Measurements from ENCODE around the gene CUTA.

CUTA gene

DNA sequence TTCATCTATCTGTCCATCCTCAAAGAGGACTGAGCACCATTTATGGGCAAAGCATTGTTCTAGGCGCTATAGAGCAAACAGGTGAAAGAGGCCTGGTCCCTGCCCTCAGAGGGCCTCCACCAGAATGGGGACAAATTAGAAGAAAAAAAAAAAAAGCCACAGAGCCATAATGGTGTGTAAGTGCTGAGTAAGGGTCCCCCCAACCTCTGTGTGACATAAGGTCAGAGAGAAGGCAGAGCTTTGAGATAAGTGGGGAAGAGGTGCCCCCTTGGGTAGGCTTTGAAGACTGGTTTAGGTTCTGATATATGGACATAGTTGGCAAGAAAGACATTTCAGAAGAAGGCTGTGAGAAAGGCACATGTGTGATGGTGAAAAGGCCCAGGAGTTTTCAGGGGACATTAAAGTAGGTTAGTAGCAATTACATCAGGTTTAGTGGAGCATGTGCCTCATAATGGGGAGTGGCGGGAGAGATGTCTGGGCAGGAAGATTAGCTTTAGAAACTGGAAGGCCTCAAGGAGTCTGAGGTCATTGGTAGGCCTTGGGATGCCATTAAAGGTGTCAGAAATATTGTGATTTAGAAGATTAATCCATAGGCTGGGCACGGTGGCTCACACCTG, 21.2 kb upstream of the CUTA start:
- DNase-seq = no peak

DNA sequence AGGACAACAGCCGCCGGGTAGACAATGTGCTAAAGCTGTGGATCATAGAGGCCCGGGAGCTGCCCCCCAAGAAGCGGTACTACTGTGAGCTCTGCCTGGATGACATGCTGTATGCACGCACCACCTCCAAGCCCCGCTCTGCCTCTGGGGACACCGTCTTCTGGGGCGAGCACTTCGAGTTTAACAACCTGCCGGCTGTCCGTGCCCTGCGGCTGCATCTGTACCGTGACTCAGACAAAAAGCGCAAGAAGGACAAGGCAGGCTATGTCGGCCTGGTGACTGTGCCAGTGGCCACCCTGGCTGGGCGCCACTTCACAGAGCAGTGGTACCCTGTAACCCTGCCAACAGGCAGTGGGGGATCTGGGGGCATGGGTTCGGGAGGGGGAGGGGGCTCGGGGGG, 19.8 kb upstream of the CUTA start:
- no peak for DNase-seq

DNA sequence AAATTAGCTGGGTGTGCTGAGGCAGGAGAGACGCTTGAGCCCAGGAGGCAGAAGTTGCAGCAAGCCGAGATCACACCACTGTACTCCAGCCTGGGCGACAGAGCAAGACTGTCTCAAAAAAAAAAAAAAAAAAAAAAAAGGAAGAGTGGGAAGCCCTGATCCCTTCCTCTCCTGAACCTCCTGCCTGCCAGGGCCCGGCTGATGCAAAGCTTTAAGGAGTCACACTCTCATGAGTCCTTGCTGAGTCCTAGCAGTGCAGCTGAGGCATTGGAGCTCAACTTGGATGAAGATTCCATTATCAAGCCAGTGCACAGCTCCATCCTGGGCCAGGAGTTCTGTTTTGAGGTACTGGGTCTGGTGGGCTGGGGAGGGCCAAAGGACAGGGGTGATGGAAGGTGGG, 17.1 kb upstream of the CUTA start:
- no peak for DNase-seq

DNA sequence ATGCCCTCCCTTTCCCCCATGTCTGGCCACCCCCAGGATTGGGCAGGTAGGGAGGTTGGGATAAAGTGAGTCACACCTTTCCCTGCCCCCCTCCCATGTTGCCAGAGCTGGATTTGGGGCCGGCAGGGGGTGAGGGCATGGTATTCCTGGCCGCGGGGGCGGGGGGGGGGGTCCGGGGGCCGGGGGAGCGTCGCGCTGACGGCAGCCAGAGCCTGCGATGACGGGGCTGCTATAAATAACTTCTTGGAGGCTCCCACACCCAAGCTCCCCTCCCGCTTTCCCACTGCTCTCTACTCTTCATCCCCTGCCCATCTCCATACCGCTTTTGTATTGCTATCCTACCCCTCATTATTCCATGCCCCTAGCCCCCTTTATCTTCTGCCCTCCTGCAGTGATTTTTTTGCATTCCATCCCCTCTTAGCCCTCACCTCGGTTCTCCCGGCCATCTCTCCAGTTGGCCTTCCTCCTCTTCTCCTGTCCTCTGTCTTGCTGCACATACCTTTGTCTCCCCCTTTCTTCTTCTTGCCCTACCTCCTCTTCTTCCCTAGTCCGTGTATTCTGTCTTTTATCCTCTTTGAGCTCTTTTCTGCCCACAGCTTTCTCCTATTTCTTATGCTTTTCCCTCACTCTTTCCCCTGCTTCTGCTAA, 15.8 kb upstream of the CUTA start:
- DNase-seq = no peak

DNA sequence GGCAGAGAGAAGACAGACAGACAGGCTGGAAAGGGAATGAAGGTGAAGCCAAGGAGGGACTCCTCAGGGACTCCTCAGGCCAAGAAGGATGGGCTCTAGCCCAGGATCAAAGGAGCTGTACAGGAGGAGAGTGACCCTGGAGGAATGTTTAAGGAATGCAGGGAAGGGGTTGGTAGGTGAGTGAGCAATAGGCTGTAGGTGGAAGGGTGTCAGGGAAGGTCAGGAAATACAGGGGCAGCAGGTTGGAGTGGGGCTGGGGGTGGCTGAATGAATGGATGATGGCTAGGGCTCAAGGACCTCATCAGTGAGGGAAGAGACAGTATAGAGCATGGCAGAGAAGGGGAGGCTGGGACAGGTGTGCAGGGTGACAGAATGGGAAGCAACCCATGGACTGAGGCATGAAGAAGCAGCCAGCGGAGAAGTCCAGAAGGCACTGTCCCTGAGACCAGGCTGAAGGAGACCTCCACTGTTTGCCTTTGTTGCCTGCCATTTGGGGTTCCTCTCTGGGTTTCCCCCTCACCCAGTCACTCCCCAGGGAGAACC, 15.2 kb upstream of the CUTA start:
- no peak for DNase-seq

DNA sequence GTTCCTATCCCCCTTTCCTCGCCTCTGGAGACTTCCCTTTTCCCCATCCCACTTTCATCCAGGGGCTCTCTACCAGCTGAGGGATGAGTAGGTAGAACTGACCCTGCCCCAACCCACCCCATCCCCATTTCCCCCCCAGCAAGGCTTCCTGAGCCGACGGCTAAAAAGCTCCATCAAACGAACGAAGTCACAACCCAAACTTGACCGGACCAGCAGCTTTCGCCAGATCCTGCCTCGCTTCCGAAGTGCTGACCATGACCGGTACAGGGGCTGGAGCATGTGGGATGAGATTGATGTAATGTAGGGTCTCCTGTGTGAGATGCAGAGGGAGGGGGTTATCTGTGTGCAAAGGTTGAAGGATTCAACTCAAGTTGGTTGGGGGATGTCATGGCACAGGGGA, 14.6 kb upstream of the CUTA start:
- DNase-seq = no peak

DNA sequence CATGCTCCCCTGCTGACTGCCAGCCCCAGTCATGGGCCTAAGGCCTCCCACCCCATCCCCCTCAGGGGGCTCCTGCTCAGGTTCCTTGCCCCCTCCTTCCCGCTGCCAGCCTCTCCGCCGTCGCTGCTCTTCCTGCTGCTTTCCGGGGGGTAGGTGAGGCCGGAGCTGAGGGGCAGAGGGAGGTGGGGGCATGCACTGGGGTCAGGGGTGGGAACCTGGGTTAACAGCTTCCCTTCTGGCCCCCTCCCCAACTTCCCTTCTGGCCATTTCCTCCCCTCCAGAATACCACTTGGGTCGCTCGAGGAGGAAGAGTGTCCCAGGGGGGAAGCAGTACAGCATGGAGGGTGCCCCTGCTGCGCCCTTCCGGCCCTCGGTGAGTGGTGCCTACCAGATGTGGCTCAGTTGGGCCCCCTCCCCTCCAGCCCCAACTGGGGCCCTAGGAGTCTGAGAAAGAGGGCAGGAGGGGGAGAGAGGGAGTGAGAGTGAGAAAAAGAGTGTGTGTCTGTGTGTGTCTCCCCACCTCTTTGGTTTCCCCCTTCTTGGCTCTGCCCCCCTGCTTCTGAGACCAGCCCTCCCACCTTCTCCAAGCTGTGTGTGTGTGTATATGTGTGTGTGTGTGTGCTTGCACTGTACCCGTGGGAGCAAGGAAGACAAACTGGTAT, 14.1 kb upstream of the CUTA start:
- no peak for DNase-seq

DNA sequence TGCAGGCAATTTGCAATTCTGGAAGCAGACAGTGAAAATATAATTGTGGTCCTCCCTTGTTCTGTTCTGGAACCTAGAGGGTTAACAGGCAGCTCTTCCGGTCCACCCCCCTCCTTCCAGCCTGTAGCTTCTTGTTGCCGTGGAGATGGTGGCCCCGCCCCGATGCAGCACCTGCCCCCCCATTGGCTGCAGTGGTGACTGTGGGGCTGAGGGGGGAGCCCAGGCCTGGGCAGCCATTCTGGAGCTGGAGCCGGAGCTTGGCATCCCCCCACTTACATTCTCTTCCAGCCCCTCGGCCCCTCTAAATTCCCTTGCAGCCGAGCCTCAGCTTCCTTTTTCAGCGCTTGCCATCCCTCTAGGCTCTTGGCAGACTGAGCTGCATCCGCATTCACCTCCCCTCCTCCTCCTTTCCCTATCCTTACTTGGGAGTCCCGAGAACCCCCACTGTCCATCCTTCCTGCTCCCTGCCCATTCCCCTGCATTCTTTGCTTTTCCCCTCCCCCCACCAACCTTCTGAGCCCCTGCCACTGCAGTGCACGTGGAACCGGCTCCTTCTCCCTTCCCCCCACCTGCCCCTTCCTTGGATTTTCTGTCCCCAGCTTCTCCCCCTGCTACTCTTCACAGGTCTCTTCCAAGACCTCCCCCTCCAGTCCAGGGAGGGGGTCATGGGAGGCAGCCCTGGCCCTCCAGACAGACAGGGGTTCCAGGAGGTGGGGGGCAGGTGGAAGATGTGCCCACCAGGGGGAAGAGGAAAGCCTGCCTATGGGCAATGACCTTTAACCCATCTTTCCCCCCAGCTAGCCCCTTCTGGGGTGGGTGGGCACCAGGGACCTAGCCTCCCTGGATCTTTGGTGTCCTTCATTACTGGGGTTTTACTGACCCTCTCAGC, 13.3 kb upstream of the CUTA start:
- peak; percentile 78 for DNase-seq

DNA sequence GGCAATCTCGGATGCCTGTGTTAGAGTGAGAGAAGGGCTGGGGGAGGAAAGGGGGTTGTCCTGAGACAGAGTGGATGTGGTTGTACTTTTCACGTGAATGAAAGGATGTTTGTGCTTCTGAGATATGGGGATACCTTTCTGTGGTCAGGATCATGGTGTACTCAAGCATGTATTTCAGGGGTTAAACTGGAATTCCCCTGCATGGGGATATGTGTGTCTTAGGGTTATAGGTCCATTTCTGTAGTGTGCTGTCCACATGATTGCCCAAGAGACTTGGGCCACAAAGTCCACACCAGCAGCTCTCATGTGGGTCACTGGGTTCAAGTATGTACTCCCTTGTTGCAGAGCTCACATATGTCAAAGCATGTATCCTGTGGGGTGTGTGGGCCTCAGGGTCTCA, 12.4 kb upstream of the CUTA start:
- no peak for DNase-seq

DNA sequence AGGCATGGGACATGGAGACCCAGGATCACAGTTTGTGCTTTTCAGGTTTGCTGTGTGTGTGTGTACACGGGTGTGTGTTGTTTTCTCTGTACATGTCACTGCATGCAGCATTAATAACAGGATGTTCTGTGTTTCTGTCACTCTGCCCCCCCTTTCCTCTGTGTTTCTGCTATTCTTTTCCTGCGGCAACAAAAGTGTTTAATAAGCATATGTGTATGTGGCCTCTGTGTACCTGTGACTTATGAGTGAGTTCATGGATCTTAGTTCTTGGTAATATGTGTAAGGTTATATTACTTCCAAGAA, 11.8 kb upstream of the CUTA start:
- no peak for DNase-seq

DNA sequence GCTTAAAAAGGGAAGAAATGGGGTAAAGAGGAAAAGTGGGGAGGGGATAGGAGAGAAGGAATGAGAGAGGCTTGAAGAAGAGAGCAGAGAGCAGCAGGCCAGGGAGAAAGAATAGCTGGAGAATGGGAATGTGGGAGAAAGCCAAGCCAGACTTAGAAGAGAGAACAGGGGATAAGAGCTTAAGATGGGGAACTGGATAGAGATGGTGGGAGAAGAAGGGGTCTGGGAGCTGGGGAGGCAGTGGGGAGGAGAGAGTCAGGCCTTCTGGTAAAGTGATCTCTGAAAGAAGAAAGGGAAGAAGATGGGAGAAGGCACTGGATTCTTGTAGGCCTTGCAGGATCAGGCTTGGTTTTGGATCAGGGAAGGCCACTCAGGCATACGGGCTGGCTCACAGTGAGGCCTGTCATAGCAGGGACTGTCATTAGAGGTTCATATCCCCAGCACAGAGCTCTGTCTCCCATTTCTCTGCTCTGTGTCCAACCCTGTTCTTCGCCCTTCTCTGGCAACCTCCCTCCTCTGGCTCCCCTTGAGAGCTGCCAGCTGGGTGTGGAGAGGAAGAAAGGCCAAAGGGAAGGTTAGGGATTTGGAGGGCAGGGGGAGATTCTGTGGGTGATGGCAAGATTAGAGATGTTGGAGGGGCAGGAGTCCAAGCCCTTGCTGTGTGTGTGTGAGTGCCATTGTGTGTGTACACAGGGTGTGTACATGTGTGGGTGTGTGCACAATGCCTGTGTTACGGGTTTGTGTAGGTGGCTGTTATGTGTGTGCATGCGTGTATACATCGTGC, 11.3 kb upstream of the CUTA start:
- no peak for DNase-seq

DNA sequence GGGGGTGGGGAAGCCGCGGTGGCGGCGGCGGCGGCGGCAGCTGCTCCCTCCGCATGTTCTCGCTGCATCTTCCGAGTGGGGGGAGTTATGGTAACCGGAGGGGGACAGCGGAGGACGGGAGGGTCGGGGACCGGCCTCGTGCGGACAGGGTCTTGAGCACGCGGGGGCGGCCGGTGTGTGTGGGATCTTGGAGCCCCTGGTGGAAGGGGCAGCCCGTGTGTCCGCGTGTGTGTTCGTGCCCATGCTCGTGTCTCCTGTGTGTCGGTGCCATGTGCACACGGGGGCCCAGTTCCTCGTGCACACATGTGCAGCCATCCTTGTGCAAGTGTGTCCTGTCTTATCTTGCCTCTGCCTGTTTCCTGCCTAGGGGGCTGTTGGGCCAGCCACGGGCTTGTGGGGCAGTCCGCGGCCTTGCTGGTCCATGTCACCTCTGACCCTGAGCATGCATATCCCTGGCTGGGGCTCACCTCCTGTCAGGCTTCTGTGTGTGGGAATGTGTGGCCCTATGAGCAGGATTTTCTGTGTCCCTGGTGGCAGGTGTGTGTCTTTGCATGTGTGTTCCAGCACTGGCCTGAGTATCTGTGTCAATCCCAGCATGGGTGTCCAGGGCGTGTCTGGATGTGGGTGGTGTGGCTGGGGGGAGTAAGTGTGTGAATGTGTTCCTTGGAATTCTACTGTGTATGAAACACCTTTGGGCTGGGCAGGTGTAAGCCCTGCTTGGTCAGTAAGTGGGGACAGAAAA, 10.5 kb upstream of the CUTA start:
- DNase-seq = peak; percentile 41

DNA sequence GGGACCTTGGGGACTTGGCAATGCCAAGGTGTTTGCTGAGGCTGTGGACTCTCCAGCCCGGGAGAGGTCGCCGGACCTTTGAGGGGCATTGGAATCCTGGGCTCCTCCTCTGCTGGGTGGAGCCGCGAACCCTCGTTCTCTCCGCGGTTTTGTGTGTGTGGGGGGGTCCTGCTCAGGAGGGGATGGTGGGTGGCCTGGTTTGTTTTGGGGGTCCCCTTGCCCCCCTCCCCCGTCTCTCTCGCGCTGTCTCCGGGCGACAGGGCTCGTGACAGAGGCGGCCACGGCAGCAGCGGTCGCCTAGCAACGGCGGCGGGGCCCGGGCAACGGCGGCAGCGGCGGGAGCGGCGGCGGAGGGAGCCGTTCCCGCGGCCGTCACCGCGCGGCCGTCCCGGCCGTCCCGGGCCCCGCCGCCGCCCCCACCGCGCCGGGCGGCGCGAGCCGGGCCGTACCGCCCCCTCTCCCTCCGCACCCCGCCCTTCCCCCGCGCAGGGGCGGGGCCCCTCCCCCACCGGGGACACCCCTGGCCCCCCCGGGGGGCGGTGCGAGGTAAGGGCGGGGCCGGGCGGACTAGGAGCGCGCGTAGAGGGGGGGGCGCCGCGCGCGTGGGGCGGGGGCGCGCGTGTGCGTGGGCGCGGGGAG, 9.8 kb upstream of the CUTA start:
- peak; percentile 59 for DNase-seq

DNA sequence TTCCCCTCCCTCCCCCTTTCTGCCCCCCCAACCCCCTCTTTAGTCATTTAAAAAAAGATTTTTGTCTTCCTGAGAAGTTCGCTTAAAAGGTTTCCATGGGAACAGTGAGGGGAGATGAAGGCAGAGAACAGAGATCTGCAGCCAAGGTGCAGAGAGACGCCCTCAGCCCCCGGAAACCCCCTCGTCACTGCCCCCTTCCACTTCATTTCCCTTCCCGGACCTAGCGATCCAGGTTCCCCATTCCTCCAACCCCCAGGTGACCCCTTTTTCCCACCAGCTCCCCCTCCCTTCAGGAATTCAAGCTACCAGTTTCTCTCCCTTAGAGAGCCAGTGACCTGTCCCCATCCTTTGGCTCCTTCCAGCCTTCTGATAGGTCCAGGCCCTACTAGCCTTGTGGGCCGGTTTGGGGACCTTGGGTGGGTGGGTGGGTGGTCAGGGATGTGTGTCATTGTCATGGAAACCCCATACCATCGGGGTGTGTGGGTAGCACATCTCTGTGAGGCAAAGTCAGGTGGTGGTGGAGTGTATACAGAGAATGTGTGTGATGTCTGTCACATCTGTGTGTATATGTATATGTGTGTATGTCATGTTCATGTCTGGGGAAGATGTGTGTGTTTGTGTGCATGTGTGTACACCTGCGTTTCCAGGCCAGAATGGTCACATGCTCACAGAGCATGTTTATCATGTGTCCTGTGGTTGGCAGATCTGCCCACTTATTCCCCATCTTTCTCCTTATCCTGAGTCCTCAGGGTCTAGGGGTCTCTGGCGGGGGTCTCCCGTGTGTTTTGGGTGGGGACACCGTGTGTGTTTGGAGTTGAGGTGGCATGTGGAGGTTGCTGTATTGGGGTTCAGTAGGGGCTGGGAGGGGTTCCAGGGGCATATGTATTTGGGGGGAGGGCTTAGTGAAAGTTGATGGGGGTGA, 8.9 kb upstream of the CUTA start:
- DNase-seq = peak; percentile 30

DNA sequence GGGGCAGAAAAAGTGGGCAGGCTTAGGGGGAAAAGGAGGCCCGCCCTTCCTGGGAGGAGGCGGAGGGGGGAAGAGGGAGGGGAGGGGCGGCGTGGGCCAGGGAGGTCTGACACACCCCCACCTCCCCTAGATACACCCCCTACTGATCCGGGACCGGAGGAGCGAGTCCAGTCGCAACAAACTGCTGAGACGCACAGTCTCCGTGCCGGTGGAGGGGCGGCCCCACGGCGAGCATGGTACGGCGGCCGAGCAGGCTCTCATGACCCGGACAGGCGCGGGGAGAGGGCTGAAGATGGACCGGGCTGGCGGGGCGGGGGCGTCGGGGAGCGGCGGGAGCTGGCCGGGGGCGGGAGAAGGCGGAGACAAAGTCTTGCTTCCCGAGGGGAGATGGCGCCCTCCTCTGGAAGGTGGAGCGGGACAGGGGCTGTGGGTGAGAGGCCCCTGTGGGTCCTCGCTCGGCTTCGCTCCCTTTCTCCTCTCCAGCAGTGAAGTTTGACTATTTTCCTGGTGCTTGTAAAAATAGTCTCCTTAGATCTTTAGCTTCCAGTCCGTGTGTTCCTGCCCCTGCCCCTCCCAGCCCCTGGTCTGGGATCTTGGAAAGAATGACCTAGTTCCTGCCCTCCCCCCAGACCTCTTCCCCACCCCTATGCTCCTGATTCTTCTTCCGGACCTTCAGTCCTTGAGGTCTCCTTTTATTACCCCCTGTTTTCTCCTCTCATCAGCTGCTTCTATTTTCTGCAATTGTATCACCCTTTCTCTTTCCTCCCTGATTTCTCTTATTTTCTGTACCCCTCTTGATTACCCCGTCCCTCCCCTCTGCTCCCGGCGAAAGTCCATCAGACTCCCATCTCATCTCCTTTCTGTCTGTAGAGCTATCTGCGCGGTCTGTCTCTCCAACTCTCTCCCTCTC, 8.0 kb upstream of the CUTA start:
- DNase-seq = peak; percentile 82

DNA sequence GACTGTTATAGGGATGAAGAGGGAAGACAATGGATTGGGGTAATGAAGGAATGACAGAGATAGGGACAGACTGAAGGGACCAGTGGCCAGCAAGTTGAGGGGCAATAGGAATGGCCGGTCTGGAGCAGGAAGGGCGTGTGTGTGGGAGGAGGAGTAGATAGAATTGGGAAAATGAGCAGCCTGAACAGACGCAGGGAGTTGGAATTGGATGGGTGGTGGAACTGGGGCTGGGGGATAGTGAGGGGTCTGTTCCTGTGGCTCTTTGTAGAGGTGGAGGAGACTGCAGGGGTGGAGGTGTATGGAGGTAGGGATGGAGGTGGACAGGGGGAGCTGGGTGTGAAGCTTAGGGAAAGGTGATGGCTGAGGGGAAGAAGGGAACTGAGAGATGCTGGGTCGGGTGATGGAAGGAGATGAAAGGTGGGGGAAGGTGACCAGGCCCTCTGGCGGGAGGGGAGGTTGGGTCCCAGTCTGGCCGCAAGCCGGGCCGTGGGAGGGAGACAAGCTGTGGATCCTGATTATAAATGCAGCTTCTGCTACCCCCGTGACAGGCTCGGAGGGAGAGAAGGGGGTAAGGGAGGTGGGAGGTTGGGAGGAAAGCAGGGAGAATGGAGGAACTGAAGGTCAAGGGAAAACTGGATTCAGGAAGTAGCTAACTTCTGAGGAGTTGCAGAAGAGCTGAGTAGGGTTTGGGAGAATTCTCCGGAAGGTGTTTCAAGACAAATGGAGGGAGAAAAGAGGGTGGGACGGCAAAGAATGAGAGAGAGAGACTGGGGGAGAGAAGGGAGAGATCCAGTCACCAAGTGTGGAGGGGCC, 7.2 kb upstream of the CUTA start:
- no peak for DNase-seq

DNA sequence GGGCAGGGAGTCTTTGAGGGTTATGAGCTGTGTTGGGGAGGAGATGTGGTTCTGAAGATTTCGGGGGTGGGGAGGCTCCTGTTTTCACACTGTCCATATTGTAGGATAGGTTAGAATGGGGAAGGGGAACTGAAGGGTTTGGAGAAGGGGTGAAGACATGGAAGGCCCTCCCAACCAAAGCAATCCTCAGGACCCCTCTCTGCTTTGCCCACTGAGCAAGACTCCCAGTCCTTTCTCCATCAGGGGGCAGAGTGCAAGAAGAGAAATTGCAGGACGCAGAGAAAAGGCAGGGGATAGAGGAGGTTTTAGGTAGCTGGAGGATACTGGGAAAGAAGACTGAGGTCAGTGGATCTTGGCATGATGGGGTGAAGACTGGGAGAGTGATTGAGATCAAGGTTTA, 5.9 kb upstream of the CUTA start:
- DNase-seq = no peak

DNA sequence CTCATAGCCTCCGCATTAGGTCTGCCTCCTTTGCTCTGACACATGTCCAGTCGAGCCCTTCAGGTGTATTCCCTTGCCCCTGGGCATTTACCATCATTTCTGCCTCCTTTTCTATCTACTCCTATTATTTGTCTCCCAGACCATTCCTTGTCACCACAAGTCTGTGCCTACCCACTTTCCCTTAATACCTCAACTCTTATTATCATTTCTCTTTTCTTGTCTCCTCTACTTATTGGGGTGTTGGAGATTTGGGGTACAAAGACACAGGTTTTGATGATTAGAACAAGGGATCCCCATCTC, 3.4 kb upstream of the CUTA start:
- DNase-seq = no peak
